Activated CD4-positive, alpha-beta T cell treated with anti-CD3 and anti-CD28 coated beads, Interleukin-2, amount 50 U/mL, for 48 hours (primary cell): ENCODE measurements around the gene NPAS1.

Experiments
- DNase-seq, 2 experiments: peaks; one replicate each; pipeline ENCODE4 v3.0.0-alpha.2; 2020

NPAS1 gene

DNA sequence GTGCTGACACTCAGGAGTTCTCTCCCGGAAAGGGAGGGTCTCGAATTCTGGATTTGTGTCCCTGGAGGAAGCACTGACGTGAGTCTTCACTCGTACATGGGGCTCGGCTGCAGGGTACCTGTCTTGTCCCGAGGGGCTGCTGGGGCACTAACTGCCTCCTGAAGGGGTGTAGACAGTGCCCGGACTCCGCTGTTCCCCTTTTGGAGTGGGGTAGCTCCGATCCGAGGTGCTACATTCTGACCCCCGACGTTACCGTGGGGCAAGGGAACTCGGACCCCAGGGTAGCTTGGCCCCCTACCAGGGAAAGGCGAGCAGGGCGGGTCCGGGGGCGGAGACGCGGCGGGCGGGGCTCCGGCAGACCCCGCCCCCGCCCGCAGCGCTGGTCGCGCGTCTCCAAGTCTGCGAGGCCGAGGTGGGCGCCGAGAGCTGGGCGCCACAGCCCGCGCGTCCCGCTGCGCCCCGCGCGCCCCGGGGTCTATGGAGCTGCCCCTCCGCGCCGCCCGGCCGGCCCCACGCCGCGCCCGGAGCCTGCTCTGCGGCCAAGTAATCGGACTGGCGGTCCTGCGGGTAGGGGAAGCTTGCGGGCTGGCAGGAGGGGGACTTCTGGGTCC lies at the start of gene NPAS1:
Gene NPAS1 (plus strand): TSS at position 407 of the 611 bp plus-strand sequence. CDS start 1,211 bp downstream, outside the sequence.
- DNase-seq: no peak

- no peak for DNase-seq
These were observed 48.8 kb upstream of the NPAS1 start for GRCh38 chr19:46970815-46971214.

DNA sequence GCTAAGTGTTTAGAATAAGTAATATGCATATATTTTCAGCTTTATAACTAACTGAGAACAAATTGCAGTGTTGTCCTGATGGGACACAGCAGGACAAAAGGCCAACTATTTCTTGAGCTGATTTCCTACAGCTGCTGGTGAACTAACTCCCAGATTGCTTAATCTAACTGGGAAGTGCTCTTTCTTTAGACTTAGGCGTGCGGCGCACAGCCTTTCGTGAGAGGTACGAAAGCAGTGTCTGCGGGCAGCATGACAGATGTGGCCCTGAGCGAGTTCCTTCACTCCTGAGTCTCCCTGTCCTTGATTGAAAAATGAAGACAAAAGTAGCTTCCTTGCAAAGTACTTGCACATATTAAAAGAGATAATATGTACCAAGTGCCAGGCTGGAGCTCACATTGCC lies 47.3 kb upstream of the NPAS1 start:
- no peak for DNase-seq

GRCh38 chr19:46974181-46974580 lies 45.5 kb upstream of the NPAS1 start:
- DNase-seq: no peak

- DNase-seq: no peak
These were observed 44.4 kb upstream of the NPAS1 start for GRCh38 chr19:46975011-46975924.

GRCh38 chr19:46975925-46976782 lies 43.5 kb upstream of the NPAS1 start:
- no peak for DNase-seq

GRCh38 chr19:46976845-46977320 lies 42.8 kb upstream of the NPAS1 start:
- DNase-seq: no peak

DNA sequence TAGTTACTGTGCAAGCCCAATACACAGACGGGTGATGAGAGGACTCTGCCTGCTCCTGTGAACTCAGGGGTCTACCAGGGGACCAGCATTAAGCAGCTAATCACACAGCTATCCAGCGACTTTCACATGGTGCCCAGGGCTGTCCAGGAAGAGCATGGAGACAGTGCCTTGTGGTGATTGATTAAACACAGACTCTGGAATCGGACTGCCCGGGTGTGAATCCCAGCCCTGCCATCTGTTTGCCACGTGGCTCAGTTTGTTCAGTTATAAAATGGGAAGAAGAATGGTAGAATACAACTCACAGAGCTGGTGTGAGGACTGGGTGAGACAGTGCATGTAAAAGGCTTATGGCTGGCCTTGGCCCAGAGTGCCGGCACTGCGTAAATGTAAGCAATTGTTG lies 42.1 kb upstream of the NPAS1 start:
- DNase-seq: no peak

DNA sequence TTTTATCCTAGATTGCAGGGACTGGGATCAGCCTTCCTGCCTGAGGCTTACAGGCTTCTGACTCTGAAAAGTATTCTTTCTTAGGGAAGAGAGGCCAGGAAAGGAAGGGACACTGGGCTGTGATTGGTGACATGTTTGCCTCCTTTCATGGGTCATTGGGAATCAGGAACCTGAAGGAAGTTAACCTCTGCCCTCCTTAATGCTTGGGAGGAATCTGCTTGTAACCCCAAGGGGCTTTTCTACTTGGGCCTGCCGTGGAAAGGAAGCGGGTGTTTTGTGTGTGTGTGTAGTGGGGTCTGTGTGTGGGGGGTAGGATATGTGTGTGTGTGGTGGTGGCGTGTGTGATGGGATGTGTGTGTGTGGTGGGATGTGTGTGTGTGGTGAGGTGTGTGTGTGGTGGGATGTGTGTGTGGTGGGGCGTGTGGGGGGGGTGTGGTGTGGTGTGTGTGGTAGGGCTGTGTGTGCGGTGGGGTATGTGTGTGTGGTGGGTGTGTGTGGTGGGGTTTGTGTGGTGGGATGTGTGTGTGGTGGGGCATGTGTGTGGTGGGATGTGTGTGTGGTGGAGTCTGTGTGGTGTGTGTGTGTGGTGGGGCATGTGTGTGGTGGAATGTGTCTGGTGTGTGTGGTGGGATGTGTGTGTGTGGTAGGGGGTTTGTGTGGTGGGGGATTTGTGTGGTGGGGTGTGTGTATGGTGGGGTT lies 41.3 kb upstream of the NPAS1 start:
- DNase-seq: no peak

- DNase-seq: no peak
These were observed 40.2 kb upstream of the NPAS1 start for GRCh38 chr19:46979126-46980105.

DNA sequence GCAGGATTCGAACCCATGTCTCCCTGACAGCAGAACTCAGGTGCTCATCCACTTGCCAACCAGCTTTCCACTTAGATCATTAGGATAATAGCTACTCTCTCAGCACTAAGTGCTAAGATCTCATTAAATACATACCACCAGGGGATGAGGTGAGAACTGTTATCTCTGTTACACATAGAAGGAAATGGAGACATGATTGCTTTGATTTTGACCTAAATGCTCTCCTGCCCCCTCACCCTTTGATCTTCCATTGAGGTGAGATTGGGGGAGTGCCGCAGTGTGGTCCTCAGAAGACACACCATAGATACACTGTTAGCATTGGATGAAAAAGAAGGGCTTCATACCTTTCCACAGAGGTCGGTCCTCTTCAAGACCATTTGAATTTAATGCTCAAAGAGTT lies 38.9 kb upstream of the NPAS1 start:
- DNase-seq: no peak

GRCh38 chr19:46981286-46981945 lies 38.2 kb upstream of the NPAS1 start:
- DNase-seq: no peak

- DNase-seq: no peak
These were observed 36.5 kb upstream of the NPAS1 start for GRCh38 chr19:46983097-46983496.

DNA sequence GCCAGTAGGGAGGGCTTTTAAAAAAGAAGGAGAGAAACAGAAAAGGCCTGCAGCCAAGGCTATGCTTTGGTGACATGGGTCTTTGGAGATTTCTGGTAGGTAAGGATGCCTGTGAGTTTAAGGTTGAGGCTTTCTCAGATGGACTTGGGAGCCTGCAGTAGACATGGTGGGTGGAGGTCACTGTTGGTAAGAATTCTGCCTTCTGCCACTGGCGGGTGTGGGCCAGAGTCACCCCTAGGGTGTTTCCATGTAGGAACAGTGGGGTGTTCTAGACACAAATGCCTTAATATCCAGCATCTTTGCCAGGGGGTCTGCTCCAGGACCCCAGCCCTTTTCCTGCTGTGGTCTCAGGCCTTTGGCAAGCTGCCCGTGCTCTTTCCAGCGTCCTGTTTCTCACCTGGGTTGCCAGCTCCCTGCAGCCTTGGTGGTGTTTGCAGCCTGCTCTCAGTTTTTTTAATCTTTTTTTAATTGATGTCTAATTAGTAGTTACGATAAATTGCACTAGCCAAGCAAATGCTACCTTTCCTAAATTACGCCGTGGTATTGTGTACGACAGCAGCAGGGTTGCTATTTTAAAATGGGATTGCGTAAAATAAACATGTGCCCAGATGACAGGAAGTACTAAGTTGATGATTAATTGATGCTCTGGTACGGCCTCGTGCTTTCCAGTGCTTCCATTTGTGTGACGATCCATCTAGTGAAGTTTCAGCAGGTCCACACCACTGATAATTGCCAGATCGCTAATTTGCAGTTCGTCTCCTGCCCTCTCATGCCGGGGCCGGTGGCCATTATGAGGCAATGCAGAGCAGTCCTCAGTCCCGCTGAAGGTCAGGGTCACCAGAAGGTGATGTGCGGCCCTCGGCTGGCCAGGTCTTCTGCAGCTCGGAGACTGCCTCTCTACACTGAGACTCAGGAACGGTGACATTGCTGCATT lies 35.3 kb upstream of the NPAS1 start:
- DNase-seq: no peak

DNA sequence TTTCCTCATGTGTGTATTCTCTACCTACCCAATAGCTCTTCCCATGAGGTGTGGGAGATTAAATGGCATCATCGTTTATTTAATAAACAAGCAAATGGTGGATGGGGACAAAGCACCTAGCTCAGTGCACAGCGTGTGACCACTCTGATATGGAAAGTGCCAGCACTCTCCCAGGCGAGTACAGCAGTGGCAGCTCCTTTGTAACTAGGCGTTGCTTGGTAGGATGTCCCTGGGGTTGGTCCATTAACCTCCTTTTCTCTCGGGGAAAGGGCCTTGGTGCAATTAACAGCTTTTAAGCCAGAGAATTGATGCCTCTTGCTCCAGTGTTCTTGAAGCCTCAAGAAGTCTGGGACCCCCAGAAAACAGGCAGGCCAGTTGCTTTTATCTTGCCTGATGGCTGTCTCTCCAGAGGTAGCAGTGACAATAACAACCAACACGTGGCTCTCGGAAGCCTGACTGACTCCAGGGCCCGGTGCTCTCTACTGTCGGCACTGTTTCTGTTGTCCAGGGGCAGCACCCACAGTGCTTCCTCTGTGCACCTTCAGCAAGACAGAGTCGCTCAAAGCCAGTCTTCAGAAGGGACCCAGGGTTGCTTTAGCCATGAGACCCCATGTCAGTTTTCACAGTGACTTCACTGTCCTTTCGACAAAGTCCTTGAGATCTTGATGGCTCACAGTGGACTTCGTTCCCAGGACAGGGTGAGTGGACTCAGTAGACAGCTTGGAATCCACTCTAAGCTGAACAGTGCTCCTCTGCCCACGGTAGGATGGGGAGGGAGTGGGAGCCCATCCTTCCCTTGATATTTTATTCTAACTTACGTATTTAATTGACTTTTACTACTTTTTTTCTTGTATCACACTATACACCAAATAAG lies 33.9 kb upstream of the NPAS1 start:
- DNase-seq: no peak

DNA sequence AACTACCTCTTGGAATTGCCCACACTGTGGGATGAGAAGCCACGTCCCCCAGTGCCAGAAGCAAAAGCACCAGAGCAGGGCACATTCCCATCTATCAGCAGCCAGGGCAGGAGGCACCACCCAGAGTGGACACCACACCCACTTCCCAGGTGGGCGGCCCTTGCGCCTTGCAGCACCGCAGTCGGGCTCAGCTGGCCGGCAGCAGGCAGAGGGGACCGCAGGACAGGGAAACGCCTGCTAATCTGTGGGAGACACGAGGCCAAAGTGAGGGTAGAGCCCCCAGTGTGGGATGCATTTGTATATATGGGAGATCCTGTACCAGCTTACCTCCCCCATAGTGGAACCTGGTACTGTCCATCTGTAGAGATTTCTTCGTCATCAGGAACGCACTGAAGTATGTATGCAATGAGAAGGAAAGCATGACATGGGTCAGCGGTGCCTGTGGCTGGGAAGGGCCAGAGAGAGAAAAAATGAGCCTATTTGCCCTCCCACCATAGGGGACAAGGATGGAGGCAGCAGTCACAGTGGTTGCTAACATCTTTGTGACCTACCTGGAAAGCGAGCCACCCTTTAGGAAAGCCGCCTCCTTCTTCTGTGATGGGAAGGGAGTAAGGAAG lies 30.9 kb upstream of the NPAS1 start:
- DNase-seq: no peak

- peak; percentile 74 to 79 for DNase-seq
These were observed 28.5 kb upstream of the NPAS1 start for GRCh38 chr19:46990991-46991676.
